ENCODE data around the gene CLTB. TPM values are rescaled to one million over a fixed set of nuclear protein-coding genes. Genes with fewer than 3 reads are reported as not detected.
A peak's percentile ranks its signal among the peaks of the same experiment; 100 is the strongest.

The CLTB gene
- polyA plus RNA-seq, 1 of the 3 experiments (the other 2 are of a cell fraction) = 91.2 TPM

GRCh38 chr5:176389135-176390123, 26.9 kb downstream of the CLTB start:
- peak overlapping the region; percentile 96 for H3K9ac ChIP-seq
- H4K20me1 ChIP-seq (ENCODE audit: insufficient read depth) = no peaks in the 10 kb centered on the region
- CTCF ChIA-PET = interaction anchor here (2.5 kb wide), 1 partner anchor 28 kb away, joined by 7 read pairs; the partner anchor contains the start of gene KIAA1191
- POLR2A ChIA-PET = interaction anchor here (0.9 to 2.0 kb wide), 5 partner anchors 15 to 976 kb away, joined by 3 to 7 read pairs (median 6); partner anchors contain the start of genes CLTB, KIAA1191 and RNF44
- H3K79me2 ChIP-seq (ENCODE audit: insufficient read depth) = peaks cover 51% of the 10 kb centered on the region
- no peaks in the 10 kb centered on the region for H3K9me2 ChIP-seq
- peak overlapping the region; percentile 87 for H3K4me2 ChIP-seq
- 25% methylated on average over 34 of the region's 41 CpGs for WGBS (ENCODE audit: low lambda C conversion rate)
- no peaks in the 10 kb centered on the region for H3K9me3 ChIP-seq
- peaks cover 6% of the 10 kb centered on the region for H3F3A ChIP-seq (replicated peaks; ENCODE audit: insufficient read depth)
- no peaks in the 10 kb centered on the region for H3K27me3 ChIP-seq (ENCODE audit: insufficient read depth)
- no peak for DNase-seq
- H3K4me1 ChIP-seq (ENCODE audit: control insufficient read depth in 1 of 2, insufficient read depth in 2 of 2, low read depth in 1 of 2, low read length in 1 of 2) = peaks cover 0 to 14% of the 10 kb centered on the region in 2 experiments; a peak in 2 of 4 replicates
- peaks cover 11 to 32% of the 10 kb centered on the region in 2 experiments for H3K36me3 ChIP-seq (replicated peaks in 1 of 2; ENCODE audit: control insufficient read depth in 1 of 2, insufficient read depth in 2 of 2, low read length in 1 of 2)
- peak overlapping the region; percentile 96 to 97 for H3K27ac ChIP-seq (ENCODE audit: low read depth in 2 of 2, low read length in 1 of 2)
- TF ChIP-seq NFIC (IDR thresholded peaks at IDR 0.05; ENCODE audit: borderline replicate concordance) (no peak), POLR2AphosphoS5 (IDR thresholded peaks at IDR 0.05; ENCODE audit: low read depth, low read length) (peak; percentile 75), USF1 (IDR thresholded peaks at IDR 0.05; ENCODE audit: borderline replicate concordance, low read depth) (no peak), MXI1 (IDR thresholded peaks at IDR 0.05; ENCODE audit: low read depth, low read length) (peak; percentile 62; the same call in 1 of the 2 replicates), TAF1 (IDR thresholded peaks at IDR 0.05; ENCODE audit: borderline replicate concordance, low read depth, low read length) (no peak; the same call in 1 of the 2 replicates), YY1 (IDR thresholded peaks at IDR 0.05; ENCODE audit: low read depth) (peak; percentile 85), GATA2 (CRISPR knock-in tag; IDR thresholded peaks at IDR 0.05) (no peak), RFX5 (IDR thresholded peaks at IDR 0.05; ENCODE audit: low read length) (peak; percentile 70; the same call in 1 of the 2 replicates), NRF1 (IDR thresholded peaks at IDR 0.05; ENCODE audit: low read depth, low read length) (0 out of 2 replicates have a peak, but pooled peaks have one; percentile 9)
- H3K4me3 ChIP-seq (ENCODE audit: low read depth in 2 of 2, low read length in 1 of 2) = peak overlapping the region; percentile 92 to 96
- peak overlapping the region; percentile 44; the same call in 1 of the 2 replicates for H2AFZ ChIP-seq (ENCODE audit: low read depth)

GRCh38 chr5:176388444-176389134, 27.8 kb downstream of the CLTB start, which contains the start of the genes HIGD2A and NOP16:
TSS of gene HIGD2A (plus strand) at chr5:176388751. CDS start at chr5:176388820, 69 bp downstream.
TSS of gene NOP16 (minus strand) at chr5:176388598. CDS start at chr5:176388539, 59 bp downstream.
- H3K4me1 ChIP-seq (ENCODE audit: control insufficient read depth in 1 of 2, insufficient read depth in 2 of 2, low read depth in 1 of 2, low read length in 1 of 2) = peaks cover 0 to 14% of the 10 kb centered on the region in 2 experiments; a peak in 2 of 4 replicates
- no peaks in the 10 kb centered on the region for H4K20me1 ChIP-seq (ENCODE audit: insufficient read depth)
- no peaks in the 10 kb centered on the region for H3K9me2 ChIP-seq
- H3K9me3 ChIP-seq = no peaks in the 10 kb centered on the region
- ChIA-PET POLR2A (interaction anchor here (0.8 to 2.0 kb wide), 7 partner anchors 9 to 975 kb away, joined by 3 to 7 read pairs (median 4); partner anchors contain the start of genes CLTB, KIAA1191 and RNF44), CTCF (interaction anchor here (0.8 to 2.5 kb wide), 3 partner anchors 27 to 53 kb away, joined by 3 to 7 read pairs (median 6); partner anchors contain the start of genes CLTB and KIAA1191)
- H3K4me2 ChIP-seq = peak within 1 kb of the TSS; percentile 87
- no peaks in the 10 kb centered on the region for H3K27me3 ChIP-seq (ENCODE audit: insufficient read depth)
- H3K27ac ChIP-seq (ENCODE audit: low read depth in 2 of 2, low read length in 1 of 2) = peak within 1 kb of the TSS; percentile 97
- DNase-seq = peak; percentile 95
- H3F3A ChIP-seq (replicated peaks; ENCODE audit: insufficient read depth) = peaks cover 6% of the 10 kb centered on the region
- WGBS (ENCODE audit: low lambda C conversion rate) = under 1% methylated on average over 40 of the region's 47 CpGs
- H2AFZ ChIP-seq (ENCODE audit: low read depth) = peak within 1 kb of the TSS; percentile 100
- peak within 1 kb of the TSS; percentile 96 for H3K9ac ChIP-seq
- H3K79me2 ChIP-seq (ENCODE audit: insufficient read depth) = peaks cover 51% of the 10 kb centered on the region
- H3K36me3 ChIP-seq (replicated peaks in 1 of 2; ENCODE audit: control insufficient read depth in 1 of 2, insufficient read depth in 2 of 2, low read length in 1 of 2) = peaks cover 15 to 38% of the 10 kb centered on the region in 2 experiments
- peak within 1 kb of the TSS; percentile 92 to 96 for H3K4me3 ChIP-seq (ENCODE audit: low read depth in 2 of 2, low read length in 1 of 2)
- TF ChIP-seq USF1 (IDR thresholded peaks at IDR 0.05; ENCODE audit: borderline replicate concordance, low read depth) (peak; percentile 47; the same call in 1 of the 2 replicates), NFIC (IDR thresholded peaks at IDR 0.05; ENCODE audit: borderline replicate concordance) (no peak), TAF1 (IDR thresholded peaks at IDR 0.05; ENCODE audit: borderline replicate concordance, low read depth, low read length) (peak; percentile 85), YY1 (IDR thresholded peaks at IDR 0.05; ENCODE audit: low read depth) (no peak; the same call in 1 of the 2 replicates), MEF2A (IDR thresholded peaks at IDR 0.05; ENCODE audit: borderline replicate concordance, low read depth) (no peak), ELF1 (IDR thresholded peaks at IDR 0.05) (peak; percentile 74), RFX5 (IDR thresholded peaks at IDR 0.05; ENCODE audit: low read length) (no peak), FOXJ3 (CRISPR knock-in tag; IDR thresholded peaks at IDR 0.05) (no peak), EP300 (IDR thresholded peaks at IDR 0.05; ENCODE audit: borderline replicate concordance in 1 of 2, low read depth in 1 of 2, low read length in 1 of 2) (no peak), POLR2AphosphoS5 (IDR thresholded peaks at IDR 0.05; ENCODE audit: low read depth, low read length) (peak; percentile 79), FOXM1 (IDR thresholded peaks at IDR 0.05; ENCODE audit: low read depth) (no peak), FOSL2 (IDR thresholded peaks at IDR 0.05; ENCODE audit: borderline replicate concordance, low read depth) (no peak), USF2 (IDR thresholded peaks at IDR 0.05; ENCODE audit: borderline replicate concordance, low read depth, low read length) (no peak; the same call in 1 of the 2 replicates), SMC3 (IDR thresholded peaks at IDR 0.05; ENCODE audit: low read depth, low read length) (no peak), CTCF (IDR thresholded peaks at IDR 0.05) (no peak)
